ENCODE measurements around the gene HRCT1. TPM values are rescaled to one million over a fixed set of nuclear protein-coding genes. Genes with fewer than 3 reads are reported as not detected.

The HRCT1 gene
- total and polyA plus RNA-seq, 2 donors (not counting 1 experiment from before 2014, with no cell fraction given) = not detected

- no peak overlapping the region for H3K4me3 ChIP-seq (ENCODE audit: control extremely low read depth in 1 of 5, extremely low read depth in 1 of 5, insufficient read depth in 1 of 5, low read depth in 2 of 5, low read length in 4 of 5)
- no peaks in the 10 kb centered on the region for H3K9me3 ChIP-seq (ENCODE audit: control extremely low read depth in 1 of 3, control insufficient read depth in 2 of 3, insufficient read depth in 1 of 3, low read length in 2 of 3)
- intact Hi-C loops (cut with micrococcal nuclease) = no loop called here
- no peak overlapping the region for H3K27ac Mint-ChIP-seq
- H3K36me3 ChIP-seq (replicated peaks in 1 of 2; ENCODE audit: control extremely low read depth in 1 of 2, control insufficient read depth in 1 of 2, extremely low read depth in 1 of 2, insufficient read depth in 2 of 2, low read length in 1 of 2) = no peaks in the 10 kb centered on the region
- no peak overlapping the region for H3K9ac ChIP-seq (ENCODE audit: low read length)
- ATAC-seq (ENCODE audit: low read depth) = no peak
- no peak for DNase-seq
- TF ChIP-seq CTCF (IDR thresholded peaks at IDR 0.05) = no peak
- TF ChIP-seq EZH2 (IDR thresholded peaks at IDR 0.05; ENCODE audit: borderline replicate concordance, insufficient read depth, low read depth, low read length, poor library complexity, severe bottlenecking) = no peak
- no peak overlapping the region for H3K4me3 Mint-ChIP-seq
- CTCF ChIA-PET = interaction anchor here (1.2 to 1.5 kb wide), 3 partner anchors 10 to 125 kb away, joined by 3 to 5 read pairs (median 4); no protein-coding TSS in a partner anchor
- H3K4me1 Mint-ChIP-seq = no peaks in the 10 kb centered on the region
- POLR2A ChIA-PET = no interaction called here
- no peaks in the 10 kb centered on the region for H3K79me2 ChIP-seq (ENCODE audit: control insufficient read depth, insufficient read depth, low read length)
- peaks cover 0 to 9% (median 6%) of the 10 kb centered on the region in 4 experiments for H3K27me3 ChIP-seq (replicated peaks in 1 of 4; ENCODE audit: control extremely low read depth in 1 of 4, control insufficient read depth in 3 of 4, insufficient read depth in 4 of 4, low read length in 3 of 4)
- H3K27me3 Mint-ChIP-seq = peaks cover 35% of the 10 kb centered on the region
- no peak overlapping the region for H2AFZ ChIP-seq (ENCODE audit: insufficient read depth, low read depth, low read length, poor library complexity, severe bottlenecking)
- no peak overlapping the region for H3K27ac ChIP-seq (ENCODE audit: low read length in 2 of 2)
- H3K9me3 Mint-ChIP-seq (ENCODE audit: insufficient read depth) = no peaks in the 10 kb centered on the region
- H4K20me1 ChIP-seq (ENCODE audit: control insufficient read depth, insufficient read depth, low read length, poor library complexity, severe bottlenecking) = no peaks in the 10 kb centered on the region
- no peaks in the 10 kb centered on the region for H3K4me1 ChIP-seq (ENCODE audit: control insufficient read depth in 2 of 2, insufficient read depth in 2 of 2, low read length in 2 of 2)
- H3K4me2 ChIP-seq (replicated peaks; ENCODE audit: low read depth, low read length, poor library complexity, severe bottlenecking) = no peak overlapping the region
These were observed 7.7 kb upstream of the HRCT1 start for GRCh38 chr9:35898337-35898736.

DNA sequence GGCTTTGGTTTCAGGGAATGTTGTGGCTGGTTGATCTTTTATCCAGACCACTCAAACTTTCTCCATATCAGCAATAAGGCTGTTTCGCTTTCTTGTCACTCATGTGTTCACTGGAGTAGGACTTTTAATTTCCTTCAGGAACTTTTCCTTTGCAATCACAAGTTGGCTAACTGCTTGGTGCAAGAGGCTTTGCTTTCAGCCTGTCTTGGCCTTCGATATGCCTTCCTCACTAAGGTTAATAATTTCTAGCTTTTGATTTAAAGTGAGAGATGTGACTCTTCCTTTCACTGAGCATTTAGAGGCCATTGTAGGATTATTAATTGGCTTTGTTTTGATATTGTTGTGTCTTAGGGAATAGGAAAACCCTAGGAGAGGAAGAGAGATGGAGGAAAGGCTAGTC, 7.0 kb upstream of the HRCT1 start:
- Mint-ChIP-seq H3K27ac (no peak overlapping the region), H3K9me3 (ENCODE audit: insufficient read depth) (no peaks in the 10 kb centered on the region), H3K27me3 (peaks cover 29% of the 10 kb centered on the region), H3K4me3 (no peak overlapping the region), H3K4me1 (no peaks in the 10 kb centered on the region)
- ChIA-PET POLR2A (no interaction called here), CTCF (interaction anchor here (1.2 to 1.5 kb wide), 2 partner anchors 10 to 124 kb away, joined by 3 to 4 read pairs; no protein-coding TSS in a partner anchor)
- Histone ChIP-seq H3K4me1 (ENCODE audit: control insufficient read depth in 2 of 2, insufficient read depth in 2 of 2, low read length in 2 of 2) (no peaks in the 10 kb centered on the region), H3K27me3 (replicated peaks in 1 of 4; ENCODE audit: control extremely low read depth in 1 of 4, control insufficient read depth in 3 of 4, insufficient read depth in 4 of 4, low read length in 3 of 4) (peaks cover 0 to 10% (median 5%) of the 10 kb centered on the region in 4 experiments), H2AFZ (ENCODE audit: insufficient read depth, low read depth, low read length, poor library complexity, severe bottlenecking) (no peak overlapping the region), H3K79me2 (ENCODE audit: control insufficient read depth, insufficient read depth, low read length) (no peaks in the 10 kb centered on the region), H3K36me3 (replicated peaks in 1 of 2; ENCODE audit: control extremely low read depth in 1 of 2, control insufficient read depth in 1 of 2, extremely low read depth in 1 of 2, insufficient read depth in 2 of 2, low read length in 1 of 2) (no peaks in the 10 kb centered on the region), H3K27ac (ENCODE audit: low read length in 2 of 2) (no peak overlapping the region), H3K4me2 (replicated peaks; ENCODE audit: low read depth, low read length, poor library complexity, severe bottlenecking) (no peak overlapping the region), H3K9me3 (ENCODE audit: control extremely low read depth in 1 of 3, control insufficient read depth in 2 of 3, insufficient read depth in 1 of 3, low read length in 2 of 3) (no peaks in the 10 kb centered on the region), H3K9ac (ENCODE audit: low read length) (no peak overlapping the region), H3K4me3 (ENCODE audit: control extremely low read depth in 1 of 5, extremely low read depth in 1 of 5, insufficient read depth in 1 of 5, low read depth in 2 of 5, low read length in 4 of 5) (no peak overlapping the region), H4K20me1 (ENCODE audit: control insufficient read depth, insufficient read depth, low read length, poor library complexity, severe bottlenecking) (no peaks in the 10 kb centered on the region)
- no peak for DNase-seq
- no peak for ATAC-seq (ENCODE audit: low read depth)
- WGBS (ENCODE audit: insufficient coverage) = 100% methylated on average over 1 of the region's 2 CpGs
- TF ChIP-seq CTCF (IDR thresholded peaks at IDR 0.05) (no peak), EZH2 (IDR thresholded peaks at IDR 0.05; ENCODE audit: borderline replicate concordance, insufficient read depth, low read depth, low read length, poor library complexity, severe bottlenecking) (no peak)
- intact Hi-C loops (cut with micrococcal nuclease) = no loop called here
